LNCAP (cell line): ENCODE measurements around the gene LRRC46.

Experiments used
- TF ChIP-seq, protein P1 (sequence below): fragments of 450-650 bp; IDR thresholded peaks from 2 replicates; pipeline ENCODE4 v1.5.1; 2017; ENCODE audit warnings: mild to moderate bottlenecking

Gene LRRC46

GRCh38 chr17:47853616-47854015 is 22.1 kb downstream of the LRRC46 start:
- TF ChIP-seq, protein P1, sequence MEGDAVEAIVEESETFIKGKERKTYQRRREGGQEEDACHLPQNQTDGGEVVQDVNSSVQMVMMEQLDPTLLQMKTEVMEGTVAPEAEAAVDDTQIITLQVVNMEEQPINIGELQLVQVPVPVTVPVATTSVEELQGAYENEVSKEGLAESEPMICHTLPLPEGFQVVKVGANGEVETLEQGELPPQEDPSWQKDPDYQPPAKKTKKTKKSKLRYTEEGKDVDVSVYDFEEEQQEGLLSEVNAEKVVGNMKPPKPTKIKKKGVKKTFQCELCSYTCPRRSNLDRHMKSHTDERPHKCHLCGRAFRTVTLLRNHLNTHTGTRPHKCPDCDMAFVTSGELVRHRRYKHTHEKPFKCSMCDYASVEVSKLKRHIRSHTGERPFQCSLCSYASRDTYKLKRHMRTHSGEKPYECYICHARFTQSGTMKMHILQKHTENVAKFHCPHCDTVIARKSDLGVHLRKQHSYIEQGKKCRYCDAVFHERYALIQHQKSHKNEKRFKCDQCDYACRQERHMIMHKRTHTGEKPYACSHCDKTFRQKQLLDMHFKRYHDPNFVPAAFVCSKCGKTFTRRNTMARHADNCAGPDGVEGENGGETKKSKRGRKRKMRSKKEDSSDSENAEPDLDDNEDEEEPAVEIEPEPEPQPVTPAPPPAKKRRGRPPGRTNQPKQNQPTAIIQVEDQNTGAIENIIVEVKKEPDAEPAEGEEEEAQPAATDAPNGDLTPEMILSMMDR: no peak

GRCh38 chr17:47855737-47856136 is 24.3 kb downstream of the LRRC46 start:
- TF ChIP-seq, protein P1: no peak

GRCh38 chr17:47856830-47857229 is 25.4 kb downstream of the LRRC46 start:
- TF ChIP-seq, protein P1: no peak

DNA sequence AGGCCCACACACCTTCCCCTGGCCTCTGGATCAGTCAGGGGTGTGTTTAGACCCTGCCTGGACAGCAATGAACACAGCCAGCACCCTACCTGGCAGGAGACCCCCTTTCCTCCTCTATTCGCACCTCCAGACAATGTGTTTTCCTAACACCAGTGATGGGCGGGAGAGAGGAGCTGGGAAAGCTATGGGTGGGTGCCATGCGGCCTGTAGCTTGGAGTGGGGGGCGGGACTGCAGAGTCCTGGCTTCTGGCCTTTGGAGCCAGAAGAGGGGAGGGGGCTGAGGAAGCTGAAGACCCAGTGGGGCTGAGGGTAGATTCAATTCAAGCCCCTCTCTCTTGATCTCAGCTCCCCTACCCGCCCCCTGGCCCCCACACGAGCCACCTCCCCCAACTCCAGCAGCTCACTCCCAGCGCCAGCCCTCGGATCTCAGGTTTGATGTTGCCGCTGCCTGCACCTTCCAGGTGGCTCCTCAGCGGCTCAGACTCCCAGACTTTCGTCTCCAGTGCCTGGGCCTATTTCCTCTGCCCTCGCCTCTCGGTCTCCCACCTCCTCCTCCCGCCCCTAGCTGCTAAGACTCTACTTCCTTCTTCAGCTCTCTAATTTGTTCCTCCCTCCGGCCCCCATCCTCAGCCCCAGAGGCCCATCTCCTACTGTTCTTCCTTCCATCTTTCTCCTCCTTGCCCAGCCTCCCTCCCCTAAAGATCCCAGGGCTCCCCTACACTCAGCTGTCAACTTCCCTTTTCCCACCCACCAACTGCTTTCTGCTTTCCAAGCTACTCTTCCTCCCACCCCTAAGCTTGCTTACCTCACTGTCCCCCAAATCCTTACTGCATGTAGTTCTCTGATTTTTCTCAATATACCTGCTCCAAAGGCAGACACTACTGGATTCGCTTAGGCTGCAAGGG is 26.3 kb downstream of the LRRC46 start:
- TF ChIP-seq, protein P1: no peak

- TF ChIP-seq, protein P1: no peak
These were observed 28.9 kb downstream of the LRRC46 start for GRCh38 chr17:47860386-47860785.

GRCh38 chr17:47862621-47863440 is 31.4 kb downstream of the LRRC46 start:
- TF ChIP-seq, protein P1: no peak

- TF ChIP-seq, protein P1: no peak
These were observed 33.3 kb downstream of the LRRC46 start for GRCh38 chr17:47864791-47865216.
